Naive B cell (primary cell): ENCODE results near the gene CD164L2. TPM values are rescaled to one million over a fixed set of nuclear protein-coding genes. Genes with fewer than 3 reads are reported as not detected.
"Not testable (repeated sequence)": the region's sequence is repeated elsewhere in the genome, so short reads cannot be mapped to it uniquely, and the experiment has no call there.

Experiments used
- ATAC-seq, 2 donors: fragments of 150-1000 bp; cut with Tn5 transposase; 2 replicates each; pipeline ENCODE4 v1.10.0; 2021; ENCODE audit warnings: low read depth in 2 of 2, mild to moderate bottlenecking in 2 of 2, moderate library complexity in 2 of 2
- DNase-seq: peaks from one replicate; pipeline ENCODE4 v3.0.0; 2022
- H3K27ac Mint-ChIP-seq, 6 donors: one replicate each; pipeline ENCODE4 v1.8.0; 2020 to 2022; ENCODE audit warnings: mild to moderate bottlenecking in 6 of 6, mixed read lengths in 6 of 6, moderate library complexity in 5 of 6, inconsistent platforms in 2 of 6
- H3K27me3 Mint-ChIP-seq, 3 donors: one replicate each; pipeline ENCODE4 v1.8.0; 2021 to 2022; ENCODE audit warnings: mixed read lengths in 3 of 3, mild to moderate bottlenecking in 1 of 3
- H3K36me3 Mint-ChIP-seq, 2 donors: one replicate each; pipeline ENCODE4 v1.8.0; 2020 to 2022; ENCODE audit warnings: mixed read lengths in 2 of 2, inconsistent platforms in 1 of 2, mild to moderate bottlenecking in 1 of 2
- H3K4me1 Mint-ChIP-seq, 3 donors: one replicate each; pipeline ENCODE4 v1.8.0; 2020 to 2022; ENCODE audit warnings: mixed read lengths in 3 of 3, inconsistent platforms in 1 of 3, mild to moderate bottlenecking in 1 of 3, moderate library complexity in 1 of 3
- H3K4me3 Mint-ChIP-seq, 8 donors: one replicate each; pipeline ENCODE4 v1.8.0; 2020 to 2022; ENCODE audit warnings: mild to moderate bottlenecking in 8 of 8, mixed read lengths in 8 of 8, moderate library complexity in 8 of 8, inconsistent platforms in 2 of 8
- H3K9me3 Mint-ChIP-seq, 7 donors: one replicate each; pipeline ENCODE4 v1.8.0; 2020 to 2022; ENCODE audit warnings: mixed read lengths in 7 of 7, mild to moderate bottlenecking in 5 of 7, inconsistent platforms in 2 of 7, moderate library complexity in 1 of 7
- polyA plus RNA-seq, 6 donors: library from polyadenylated mRNA; unstranded; fragments of 300-500 nt; fragmentation: Illumina TruSeq; gene quantifications; one replicate each; pipeline ENCODE4 v1.2.3, GENCODE V29; 2021; ENCODE audit warnings: low read depth in 6 of 6

CD164L2 gene
- polyA plus RNA-seq, 6 donors from 2014 or later: not detected

DNA sequence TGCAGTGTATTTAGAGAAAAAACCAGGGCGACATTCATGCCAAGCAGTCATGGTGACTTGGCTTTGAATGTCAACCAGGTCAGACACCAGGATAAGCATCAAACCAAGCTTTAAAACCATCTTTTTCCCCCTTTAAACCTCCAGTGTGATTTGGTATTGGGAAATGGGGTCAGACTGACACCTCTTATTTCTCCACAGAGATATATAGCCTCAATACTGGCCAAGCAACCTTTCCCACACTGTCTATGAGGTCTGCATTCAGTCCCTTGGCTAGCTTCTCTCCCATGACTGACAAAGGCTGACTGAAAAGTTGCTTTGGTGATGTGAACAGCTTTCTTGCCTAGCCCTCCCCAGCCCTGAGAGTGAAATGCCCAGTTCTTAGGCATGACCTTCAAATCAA lies 31.0 kb upstream of the CD164L2 start:
- Mint-ChIP-seq H3K4me1 (peaks cover 27 to 42% (median 35%) of the 10 kb centered on the region in 3 donors), H3K27ac (peak overlapping the region in 1 of 6 donors; percentile 59), H3K36me3 (peaks cover 16 to 21% of the 10 kb centered on the region in 2 donors), H3K9me3 (no peaks in the 10 kb centered on the region), H3K27me3 (no peaks in the 10 kb centered on the region), H3K4me3 (no peak overlapping the region)
- ATAC-seq: no peak
- DNase-seq: no peak

DNA sequence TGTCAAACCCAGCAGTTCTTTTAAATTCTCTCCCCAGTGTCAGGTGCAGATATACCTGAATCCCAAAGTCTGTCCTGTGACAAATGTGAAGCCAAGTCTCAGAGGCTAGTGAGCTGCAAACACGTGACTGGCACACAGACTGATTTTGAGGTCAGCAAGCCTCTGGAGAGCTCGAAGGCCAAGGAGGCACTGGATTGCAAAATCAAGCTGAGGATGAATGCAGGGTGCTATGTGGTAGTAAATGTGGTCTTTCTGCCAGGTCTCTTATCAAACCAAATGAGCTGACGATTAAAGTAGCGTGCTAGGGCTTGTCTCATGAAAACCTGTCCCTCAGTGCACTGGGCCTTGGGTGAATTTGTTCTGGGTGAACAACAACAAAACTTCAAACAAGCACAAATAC lies 29.9 kb upstream of the CD164L2 start:
- peaks cover 10 to 21% of the 10 kb centered on the region in 2 donors for H3K36me3 Mint-ChIP-seq
- no peaks in the 10 kb centered on the region for H3K9me3 Mint-ChIP-seq
- ATAC-seq (no peak), DNase-seq (no peak)
- H3K27me3 Mint-ChIP-seq: no peaks in the 10 kb centered on the region
- peaks cover 29 to 37% (median 32%) of the 10 kb centered on the region in 3 donors for H3K4me1 Mint-ChIP-seq
- peak overlapping the region in 2 of 6 donors; percentile 7 to 44 for H3K27ac Mint-ChIP-seq
- no peak overlapping the region for H3K4me3 Mint-ChIP-seq

GRCh38 chr1:27412502-27412901 lies 29.4 kb upstream of the CD164L2 start:
- Mint-ChIP-seq H3K27ac (peak overlapping the region in 3 of 6 donors; percentile 28 to 84 (median 47)), H3K9me3 (no peaks in the 10 kb centered on the region), H3K4me1 (peaks cover 32 to 40% (median 33%) of the 10 kb centered on the region in 3 donors), H3K27me3 (no peaks in the 10 kb centered on the region), H3K36me3 (peaks cover 10 to 21% of the 10 kb centered on the region in 2 donors), H3K4me3 (no peak overlapping the region)
- ATAC-seq (no peak), DNase-seq (no peak)

DNA sequence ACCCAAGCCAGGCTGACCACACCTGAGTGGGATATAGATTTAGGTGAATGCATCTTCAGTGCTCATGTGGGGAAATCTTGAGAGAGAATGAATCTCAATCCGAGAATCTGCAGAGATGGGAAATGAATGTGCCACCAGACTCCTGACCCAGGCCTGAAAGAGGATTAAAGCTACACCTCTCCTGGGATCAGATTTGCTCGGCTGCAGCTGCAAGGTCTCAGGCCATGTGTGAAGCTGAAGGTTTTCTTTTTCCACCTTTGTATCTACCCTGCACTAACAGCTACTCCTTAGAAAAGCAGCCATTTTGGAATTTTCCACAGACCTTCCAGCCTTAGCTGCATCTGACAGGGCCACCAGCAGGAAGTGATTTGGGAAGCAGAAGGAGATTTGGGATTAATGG lies 27.6 kb upstream of the CD164L2 start:
- Mint-ChIP-seq H3K36me3 (peaks cover 15 to 16% of the 10 kb centered on the region in 2 donors), H3K9me3 (no peaks in the 10 kb centered on the region), H3K4me3 (no peak overlapping the region), H3K27ac (peak overlapping the region in 5 of 6 donors; percentile 26 to 92 (median 49)), H3K4me1 (peaks cover 24 to 48% (median 34%) of the 10 kb centered on the region in 3 donors), H3K27me3 (no peaks in the 10 kb centered on the region)
- DNase-seq: no peak
- no peak for ATAC-seq

- Mint-ChIP-seq H3K4me3 (no peak overlapping the region), H3K36me3 (peaks cover 8 to 12% of the 10 kb centered on the region in 2 donors), H3K4me1 (peaks cover 18 to 45% (median 34%) of the 10 kb centered on the region in 3 donors), H3K27ac (peak overlapping the region in 1 of 6 donors; percentile 90), H3K9me3 (no peaks in the 10 kb centered on the region), H3K27me3 (no peaks in the 10 kb centered on the region)
- DNase-seq (no peak), ATAC-seq (no peak)
Measured at GRCh38 chr1:27409669-27410068, 26.5 kb upstream of the CD164L2 start.

- peaks cover 30 to 53% (median 49%) of the 10 kb centered on the region in 3 donors for H3K4me1 Mint-ChIP-seq
Measured at GRCh38 chr1:27408151-27408550, 25.0 kb upstream of the CD164L2 start.

GRCh38 chr1:27406791-27407190 lies 23.7 kb upstream of the CD164L2 start:
- peak overlapping the region in 6 of 8 donors; percentile 6 to 80 (median 46) for H3K4me3 Mint-ChIP-seq
- peaks cover 7 to 12% of the 10 kb centered on the region in 2 donors for H3K36me3 Mint-ChIP-seq
- peak; percentile 41 to 45 for ATAC-seq
- not testable (repeated sequence) for H3K27me3 Mint-ChIP-seq, H3K9me3 Mint-ChIP-seq
- peak overlapping the region; percentile 72 to 94 (median 85) for H3K27ac Mint-ChIP-seq
- peak; percentile 43 for DNase-seq
- H3K4me1 Mint-ChIP-seq: peaks cover 35 to 67% (median 63%) of the 10 kb centered on the region in 3 donors

More at GRCh38 chr1:27408151-27408550, 25.0 kb upstream of the CD164L2 start:
- H3K27me3 Mint-ChIP-seq: no peaks in the 10 kb centered on the region
- no peak for DNase-seq
- no peaks in the 10 kb centered on the region for H3K9me3 Mint-ChIP-seq
- H3K4me3 Mint-ChIP-seq: peak overlapping the region in 1 of 8 donors; percentile 21
- H3K36me3 Mint-ChIP-seq: peaks cover 7 to 12% of the 10 kb centered on the region in 2 donors
- ATAC-seq: no peak
- peak overlapping the region in 4 of 6 donors; percentile 29 to 92 (median 59) for H3K27ac Mint-ChIP-seq

DNA sequence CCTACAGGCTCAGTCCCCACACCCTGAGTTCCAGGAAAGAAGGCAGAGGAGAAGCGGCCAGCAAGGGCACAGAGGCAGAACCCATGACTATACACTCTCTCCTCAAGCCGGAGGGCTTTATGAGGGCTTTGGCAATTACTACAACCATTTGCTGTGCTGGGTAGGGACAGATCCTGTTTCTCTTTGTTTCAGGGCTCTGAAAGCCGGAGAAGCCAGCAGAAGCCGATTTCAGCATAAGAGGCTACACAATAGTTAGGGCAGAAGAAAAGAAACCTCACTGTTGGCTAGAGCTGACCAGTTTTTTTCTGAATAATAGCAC lies 23.2 kb upstream of the CD164L2 start:
- no peaks in the 10 kb centered on the region for H3K9me3 Mint-ChIP-seq
- H3K27ac Mint-ChIP-seq: peak overlapping the region in 5 of 6 donors; percentile 18 to 94 (median 86)
- H3K4me3 Mint-ChIP-seq: peak overlapping the region in 3 of 8 donors; percentile 35 to 47 (median 42)
- peaks cover 7 to 12% of the 10 kb centered on the region in 2 donors for H3K36me3 Mint-ChIP-seq
- H3K27me3 Mint-ChIP-seq: no peaks in the 10 kb centered on the region
- ATAC-seq (no peak), DNase-seq (no peak)
- peaks cover 38 to 69% (median 68%) of the 10 kb centered on the region in 3 donors for H3K4me1 Mint-ChIP-seq

- not testable (repeated sequence) for ATAC-seq, H3K27me3 Mint-ChIP-seq, H3K36me3 Mint-ChIP-seq, DNase-seq, H3K9me3 Mint-ChIP-seq
- Mint-ChIP-seq H3K4me1 (peaks cover 43 to 69% (median 68%) of the 10 kb centered on the region in 3 donors), H3K27ac (peak overlapping the region in 4 of 6 donors; percentile 51 to 94 (median 88)), H3K4me3 (peak overlapping the region in 2 of 8 donors; percentile 35 to 47)
Measured at GRCh38 chr1:27405598-27406361, 22.6 kb upstream of the CD164L2 start.

DNA sequence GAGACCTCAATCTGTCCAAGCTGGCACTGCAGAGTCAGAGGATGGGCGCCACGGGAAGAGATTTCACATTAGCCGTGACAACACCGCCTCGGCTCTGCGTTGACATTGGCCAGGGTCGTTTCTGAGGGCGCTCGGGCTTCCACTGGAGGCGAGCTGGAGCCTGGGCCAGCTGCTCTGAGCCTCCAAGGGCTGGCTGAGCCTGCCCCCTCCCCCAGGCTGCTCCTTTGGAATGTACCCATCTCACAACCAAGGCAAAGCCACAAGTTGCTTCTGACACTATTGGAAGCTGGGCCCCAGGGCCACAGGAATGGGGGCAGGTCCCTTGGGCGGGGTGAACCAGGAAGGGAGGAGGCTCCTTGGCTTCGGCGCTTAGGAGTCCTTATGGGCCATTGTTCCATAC lies 21.9 kb upstream of the CD164L2 start:
- peaks cover 46 to 72% (median 67%) of the 10 kb centered on the region in 3 donors for H3K4me1 Mint-ChIP-seq
- no peak overlapping the region for H3K4me3 Mint-ChIP-seq
- H3K36me3 Mint-ChIP-seq: peaks cover 4 to 7% of the 10 kb centered on the region in 2 donors
- no peak for DNase-seq
- no peak for ATAC-seq
- H3K9me3 Mint-ChIP-seq: no peaks in the 10 kb centered on the region
- H3K27ac Mint-ChIP-seq: peak overlapping the region in 3 of 6 donors; percentile 54 to 86 (median 63)
- H3K27me3 Mint-ChIP-seq: no peaks in the 10 kb centered on the region

DNA sequence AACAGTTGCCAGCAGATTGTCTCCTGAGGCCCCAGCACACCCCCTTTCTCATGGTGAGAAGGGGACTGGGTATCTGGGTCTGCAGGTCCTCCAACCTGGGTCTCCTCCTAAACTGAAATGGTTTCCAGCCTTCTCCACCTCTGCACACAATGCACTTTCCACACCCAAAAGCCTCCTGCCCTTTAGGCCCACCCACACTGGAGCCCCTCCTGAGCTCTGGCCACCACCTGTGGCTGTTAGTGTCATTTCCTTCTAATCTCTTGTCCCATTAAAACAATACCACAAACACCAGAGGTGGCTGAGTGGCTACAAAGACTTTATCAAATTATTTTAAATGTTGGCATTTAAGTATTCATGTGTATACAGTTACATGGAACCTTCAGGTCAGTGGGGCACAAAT lies 20.8 kb upstream of the CD164L2 start:
- Mint-ChIP-seq H3K27me3 (no peaks in the 10 kb centered on the region), H3K4me3 (peak overlapping the region in 6 of 8 donors; percentile 58 to 85 (median 78)), H3K27ac (peak overlapping the region; percentile 86 to 96 (median 94)), H3K9me3 (no peaks in the 10 kb centered on the region), H3K4me1 (peaks cover 46 to 74% (median 72%) of the 10 kb centered on the region in 3 donors), H3K36me3 (peaks cover 4 to 7% of the 10 kb centered on the region in 2 donors)
- DNase-seq: no peak
- ATAC-seq: peak in 1 of 2 donors; percentile 1

DNA sequence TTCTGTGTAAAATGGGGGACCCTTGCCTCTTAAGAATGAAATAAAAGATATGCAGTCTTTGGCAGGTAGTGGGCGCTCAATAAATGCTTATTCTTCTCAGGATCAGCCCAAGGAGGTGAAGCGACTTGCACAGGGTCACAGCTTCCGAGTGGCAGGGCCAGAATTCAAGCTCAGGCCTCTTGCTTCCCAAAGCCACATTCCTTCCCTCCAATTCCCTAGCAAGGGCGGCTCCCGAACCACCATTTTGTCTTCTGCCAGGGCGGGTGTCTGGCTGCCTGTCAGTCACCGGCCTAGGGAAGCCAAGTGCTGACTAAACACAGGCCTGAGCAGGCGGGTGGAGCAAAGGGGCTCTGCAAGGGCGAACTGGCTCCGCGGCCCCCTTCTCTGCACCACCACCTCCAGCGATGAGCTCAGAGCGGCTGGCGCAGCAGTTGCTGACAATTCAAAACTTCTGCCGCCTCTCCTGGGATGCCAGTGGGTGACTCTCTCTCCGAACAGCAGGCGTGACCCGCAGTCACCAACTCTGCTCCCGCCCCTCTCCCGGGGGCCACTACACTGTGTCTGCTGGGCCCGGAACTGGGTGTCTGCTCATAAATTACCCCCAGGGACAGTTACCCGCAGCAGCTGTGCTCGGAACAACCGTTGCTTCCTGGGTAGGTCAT lies 20.1 kb upstream of the CD164L2 start:
- Mint-ChIP-seq H3K4me3 (peak overlapping the region; percentile 60 to 88 (median 78)), H3K9me3 (no peaks in the 10 kb centered on the region)

DNA sequence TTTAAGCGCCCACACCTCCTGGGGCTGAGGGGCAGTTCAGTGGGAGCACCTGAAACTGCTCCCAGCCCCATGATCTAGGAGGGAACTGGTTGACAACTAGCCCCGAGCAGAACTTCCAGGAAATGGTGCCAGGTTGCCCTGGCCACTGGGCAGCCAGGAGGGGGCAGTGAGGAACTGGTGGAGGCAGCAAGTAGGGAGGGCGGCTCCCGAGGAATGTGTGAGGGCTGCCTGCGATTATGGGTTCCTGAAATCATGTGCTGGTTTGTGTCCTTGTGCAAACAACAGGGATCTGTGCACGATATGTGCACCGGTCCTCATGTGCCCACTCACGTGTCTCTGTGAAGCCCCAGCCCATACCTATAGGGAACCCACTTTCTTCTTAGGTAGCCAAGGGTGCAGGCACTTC lies 19.2 kb upstream of the CD164L2 start:
- no peak for DNase-seq
- peak overlapping the region; percentile 67 to 96 (median 94) for H3K27ac Mint-ChIP-seq
- ATAC-seq: no peak
- H3K4me3 Mint-ChIP-seq: peak overlapping the region in 7 of 8 donors; percentile 62 to 82 (median 76)
- H3K4me1 Mint-ChIP-seq: peaks cover 39 to 66% (median 58%) of the 10 kb centered on the region in 3 donors
- H3K36me3 Mint-ChIP-seq: peaks cover 3 to 4% of the 10 kb centered on the region in 2 donors
- H3K27me3 Mint-ChIP-seq: no peaks in the 10 kb centered on the region
- no peaks in the 10 kb centered on the region for H3K9me3 Mint-ChIP-seq

More for the DNA sequence above, 20.1 kb upstream of the CD164L2 start:
- peak; percentile 68 to 79 for ATAC-seq
- no peaks in the 10 kb centered on the region for H3K27me3 Mint-ChIP-seq
- H3K27ac Mint-ChIP-seq: peak overlapping the region; percentile 84 to 96 (median 94)
- peaks cover 4 to 7% of the 10 kb centered on the region in 2 donors for H3K36me3 Mint-ChIP-seq
- DNase-seq: peak; percentile 72
- peaks cover 43 to 74% (median 66%) of the 10 kb centered on the region in 3 donors for H3K4me1 Mint-ChIP-seq
